GM12878 (cell line): ENCODE data around the gene SUGCT. TPM values are rescaled to one million over a fixed set of nuclear protein-coding genes. Genes with fewer than 3 reads are reported as not detected.

Source experiments
- ATAC-seq: fragments of 200-7000 bp; cut with Tn5 transposase; 3 replicates; pipeline ENCODE4 v1.9.1; 2020; ENCODE audit warnings: mild to moderate bottlenecking, moderate library complexity
- BruUV-seq: library from RNA; stranded (reverse); fragments of 400-500 nt; replicated peaks from 2 replicates; lab custom pipeline; 2021; lab: Mats Ljungman, UMichigan
- CTCF ChIA-PET: fragments of 300-600 bp; sonication (Branson Sonifier 250); formaldehyde crosslinking; extraction: SDS; loops from one replicate; lab custom pipeline; 2021; ENCODE audit warnings: inconsistent platforms; lab: Yijun Ruan, JAX
- POLR2A ChIA-PET: fragments of 350-600 bp; formaldehyde crosslinking; extraction: SDS; loops from one replicate; lab custom pipeline; 2021; ENCODE audit warnings: inconsistent platforms; lab: Charles Lee
- RAD21 ChIA-PET: fragments of 300-600 bp; sonication (Branson Sonifier 250); formaldehyde crosslinking; loops from one replicate; lab custom pipeline; 2023; ENCODE audit warnings: antibody characterized with exemption; ENCODE audit not compliant: unreplicated experiment; lab: Charles Lee
- SMC1A ChIA-PET: fragments of 300-600 bp; sonication (Branson Sonifier 250); formaldehyde crosslinking; loops from one replicate; lab custom pipeline; 2023; ENCODE audit not compliant: unreplicated experiment, uncharacterized antibody; lab: Charles Lee
- DNase-seq: peaks from one replicate; pipeline ENCODE4 v3.0.0-alpha.2; 2011; ENCODE audit warnings: low read depth, low spot score
- FAIRE-seq: peaks from 3 replicates; lab custom pipeline; 2011; peaks lifted over from hg19 to GRCh38; lab: Jason Lieb, UNC
- H2AFZ ChIP-seq: 2 replicates; pipeline ENCODE4 v1.6.0; 2011; ENCODE audit warnings: low read depth, low read length, control low read depth; ENCODE audit not compliant: control insufficient read depth
- H3K27ac ChIP-seq: 2 replicates; pipeline ENCODE4 v1.5.1; 2011; ENCODE audit warnings: control low read depth; ENCODE audit not compliant: control insufficient read depth, insufficient read depth
- H3K27me3 ChIP-seq, 2 experiments: replicated peaks in 1 of 2; 2 replicates each; pipeline versions ENCODE4 v1.6.0 to v1.6.1; 2011; ENCODE audit warnings: low read length in 1 of 2; ENCODE audit not compliant: control insufficient read depth in 2 of 2, insufficient read depth in 2 of 2
- H3K36me3 ChIP-seq, 2 experiments: 2 replicates each; pipeline ENCODE4 v1.5.1; 2011; ENCODE audit warnings: low read length in 1 of 2; ENCODE audit not compliant: control insufficient read depth in 2 of 2, insufficient read depth in 2 of 2
- H3K4me1 ChIP-seq: 2 replicates; pipeline ENCODE4 v1.6.1; 2011; ENCODE audit warnings: mild to moderate bottlenecking, low read length, moderate library complexity, mixed read lengths; ENCODE audit not compliant: control insufficient read depth, insufficient read depth
- H3K4me2 ChIP-seq: 2 replicates; pipeline ENCODE4 v1.6.0; 2011; ENCODE audit warnings: control low read depth; ENCODE audit not compliant: control insufficient read depth, insufficient read depth
- H3K4me3 ChIP-seq: fragments of 200-600 bp; sonication (generic); 2 replicates; pipeline ENCODE4 v1.5.1; 2016
- H3K79me2 ChIP-seq: 2 replicates; pipeline ENCODE4 v1.6.0; 2011; ENCODE audit warnings: low read length; ENCODE audit not compliant: control insufficient read depth, insufficient read depth
- H3K9ac ChIP-seq: 2 replicates; pipeline ENCODE4 v1.8.0; 2011; ENCODE audit warnings: low read length, control low read depth, mixed read lengths; ENCODE audit not compliant: control insufficient read depth, insufficient read depth
- H3K9me3 ChIP-seq: replicated peaks from 3 replicates; pipeline ENCODE4 v1.5.1; 2011; ENCODE audit warnings: mild to moderate bottlenecking, low read length; ENCODE audit not compliant: control insufficient read depth, insufficient read depth
- H4K20me1 ChIP-seq: 2 replicates; pipeline ENCODE4 v1.6.0; 2011; ENCODE audit not compliant: control insufficient read depth, insufficient read depth
- BCL11A ChIP-seq: IDR thresholded peaks from 2 replicates; pipeline ENCODE4 v1.6.1; 2011; ENCODE audit warnings: low read depth, low read length
- CHD4 ChIP-seq: fragments of 200-600 bp; sonication (generic); IDR thresholded peaks from 2 replicates; pipeline ENCODE4 v1.6.1; 2016; ENCODE audit warnings: mild to moderate bottlenecking
- E4F1 ChIP-seq: fragments of 450-650 bp; IDR thresholded peaks from 2 replicates; pipeline ENCODE4 v1.6.1; 2018; ENCODE audit warnings: borderline replicate concordance, mild to moderate bottlenecking; ENCODE audit not compliant: partially characterized antibody
- HDGF ChIP-seq: fragments of 450-650 bp; IDR thresholded peaks from 2 replicates; pipeline ENCODE4 v1.6.1; 2016; ENCODE audit warnings: antibody characterized with exemption
- RAD21 ChIP-seq: IDR thresholded peaks from 2 replicates; pipeline ENCODE4 v1.6.1; 2011; ENCODE audit warnings: mild to moderate bottlenecking, low read depth, low read length, moderate library complexity; ENCODE audit not compliant: insufficient read depth
- SRF ChIP-seq, 2 experiments: IDR thresholded peaks; 2 replicates each; pipeline ENCODE4 v1.6.1; 2011; ENCODE audit warnings: low read depth in 2 of 2, low read length in 2 of 2, mild to moderate bottlenecking in 1 of 2, moderate library complexity in 1 of 2
- TBL1XR1 ChIP-seq: IDR thresholded peaks from 2 replicates; pipeline ENCODE4 v1.6.1; 2012; ENCODE audit warnings: low read depth, low read length, improper control_type of control experiment
- TCF12 ChIP-seq: IDR thresholded peaks from 2 replicates; pipeline ENCODE4 v1.6.1; 2011; ENCODE audit warnings: low read depth, mild to moderate bottlenecking, low read length
- WGBS: methylation state at CpG from one replicate; pipeline ENCODE4 v1.1.6; 2016; ENCODE audit warnings: low lambda C conversion rate; ENCODE audit not compliant: insufficient replicate concordance, insufficient coverage; ENCODE audit errors: missing lambda C conversion rate; 5-methylcytosine and 5-hydroxymethylcytosine counted together
- in situ Hi-C: fragments of 300-500 bp; cut with MboI; formaldehyde crosslinking; loops from 9 replicates; pipeline ENCODE4 v1.14.3; 2018; ENCODE audit warnings: mixed read lengths
- intact Hi-C: fragments of 100-400 bp; cut with micrococcal nuclease; formaldehyde crosslinking; loops from one replicate; pipeline ENCODE4 v1.14.2; 2022; ENCODE audit not compliant: unreplicated experiment
- polyA plus RNA-seq, 11 experiments: library from polyadenylated mRNA; depleted of rRNA in 4 of 11; unstranded in 6 of 11; stranded (reverse) in 5 of 11; fragments of >200 nt; fragmentation: Nextera tagmentation in 4 of 11; fragmentation: Illumina TruSeq in 1 of 11; extraction: Ambion mirVana in 4 of 11; extraction: Trizol in 1 of 11; gene quantifications; 1 replicate in 1 of 11; 2 replicates in 10 of 11; pipeline versions ENCODE4 v1.2.1 to v1.2.3, GENCODE V29; 2011 to 2016; ENCODE audit warnings: inconsistent platforms in 2 of 11, missing spikeins in 2 of 11, low read depth in 1 of 11
- total RNA-seq, 4 experiments: library from RNA; depleted of rRNA in 3 of 4; stranded (reverse); fragments of >200 nt in 3 of 4; fragmentation: Illumina TruSeq in 1 of 4; extraction: Trizol in 1 of 4; gene quantifications; 2 replicates each; pipeline versions ENCODE4 v1.2.1 to v1.2.3, GENCODE V29; 2013 to 2021
- TF ChIP-seq, protein P1 (sequence below), 3 experiments: IDR thresholded peaks in 2 of 3; conservative IDR thresholded peaks in 1 of 3; 2 replicates each; pipeline ENCODE4 v1.5.1; 2011; ENCODE audit warnings: low read depth in 3 of 3, low read length in 3 of 3, mild to moderate bottlenecking in 3 of 3, control low read depth in 2 of 3, moderate library complexity in 2 of 3, inconsistent platforms in 1 of 3, mixed read lengths in 1 of 3; ENCODE audit not compliant: control insufficient read depth in 2 of 3, insufficient read depth in 1 of 3; ENCODE audit errors: extremely low read depth in 1 of 3
- TF ChIP-seq, protein P2 (sequence below): fragments of 450-650 bp; IDR thresholded peaks from 2 replicates; pipeline ENCODE4 v1.6.1; 2017; ENCODE audit warnings: mild to moderate bottlenecking, low read depth, inconsistent platforms; ENCODE audit not compliant: poor library complexity, severe bottlenecking

SUGCT gene
- total and polyA plus RNA-seq, 10 of the 15 experiments (the other 5 are each of a cell fraction or from before 2014, with no cell fraction given) = 0.08 to 1.2 (median 0.67) TPM; not detected in 1

- ChIA-PET CTCF (interaction anchor here (1.4 kb wide), 2 partner anchors 12 to 15 kb away, joined by 3 to 4 read pairs; no protein-coding TSS in a partner anchor), SMC1A (interaction anchor here (1.9 kb wide), 1 partner anchor 10 kb away, joined by 6 read pairs; no protein-coding TSS in a partner anchor), POLR2A (no interaction called here), RAD21 (no interaction called here)
- no peaks in the 10 kb centered on the region for H3K36me3 ChIP-seq
- no peak overlapping the region for H2AFZ ChIP-seq
- no peaks in the 10 kb centered on the region for H3K9me3 ChIP-seq
- BruUV-seq = no TSS peak
- TF ChIP-seq RAD21 = peak; percentile 9; the same call in 1 of the 2 replicates
- no peak for TF ChIP-seq CHD4
- no peak for TF ChIP-seq TBL1XR1
- TF ChIP-seq, protein P1, sequence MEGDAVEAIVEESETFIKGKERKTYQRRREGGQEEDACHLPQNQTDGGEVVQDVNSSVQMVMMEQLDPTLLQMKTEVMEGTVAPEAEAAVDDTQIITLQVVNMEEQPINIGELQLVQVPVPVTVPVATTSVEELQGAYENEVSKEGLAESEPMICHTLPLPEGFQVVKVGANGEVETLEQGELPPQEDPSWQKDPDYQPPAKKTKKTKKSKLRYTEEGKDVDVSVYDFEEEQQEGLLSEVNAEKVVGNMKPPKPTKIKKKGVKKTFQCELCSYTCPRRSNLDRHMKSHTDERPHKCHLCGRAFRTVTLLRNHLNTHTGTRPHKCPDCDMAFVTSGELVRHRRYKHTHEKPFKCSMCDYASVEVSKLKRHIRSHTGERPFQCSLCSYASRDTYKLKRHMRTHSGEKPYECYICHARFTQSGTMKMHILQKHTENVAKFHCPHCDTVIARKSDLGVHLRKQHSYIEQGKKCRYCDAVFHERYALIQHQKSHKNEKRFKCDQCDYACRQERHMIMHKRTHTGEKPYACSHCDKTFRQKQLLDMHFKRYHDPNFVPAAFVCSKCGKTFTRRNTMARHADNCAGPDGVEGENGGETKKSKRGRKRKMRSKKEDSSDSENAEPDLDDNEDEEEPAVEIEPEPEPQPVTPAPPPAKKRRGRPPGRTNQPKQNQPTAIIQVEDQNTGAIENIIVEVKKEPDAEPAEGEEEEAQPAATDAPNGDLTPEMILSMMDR (IDR thresholded peaks at IDR 0.05 in 2 of 3, conservative IDR thresholded peaks at IDR 0.05 in 1 of 3; ENCODE audit: control insufficient read depth in 2 of 3, extremely low read depth in 1 of 3, insufficient read depth in 1 of 3, low read depth in 3 of 3, low read length in 3 of 3) = peak; percentile 24 to 44 (median 31); a peak in 3 of 6 replicates
- H3K27ac ChIP-seq = no peak overlapping the region
- H3K79me2 ChIP-seq = no peaks in the 10 kb centered on the region
- WGBS = 0% methylated on average over 1 of the region's 1 CpG
- H3K9ac ChIP-seq = no peak overlapping the region
- H3K4me2 ChIP-seq = no peak overlapping the region
- no peaks in the 10 kb centered on the region for H3K4me1 ChIP-seq
- in situ Hi-C loops = no loop called here
- DNase-seq = no peak
- no peak for FAIRE-seq
- no peaks in the 10 kb centered on the region for H4K20me1 ChIP-seq
- H3K27me3 ChIP-seq = no peaks in the 10 kb centered on the region
- intact Hi-C loops = no loop called here
- no peak overlapping the region for H3K4me3 ChIP-seq
- peak; percentile 89 for ATAC-seq
Measured at GRCh38 chr7:40680657-40681056, 545.9 kb downstream of the SUGCT start.

DNA sequence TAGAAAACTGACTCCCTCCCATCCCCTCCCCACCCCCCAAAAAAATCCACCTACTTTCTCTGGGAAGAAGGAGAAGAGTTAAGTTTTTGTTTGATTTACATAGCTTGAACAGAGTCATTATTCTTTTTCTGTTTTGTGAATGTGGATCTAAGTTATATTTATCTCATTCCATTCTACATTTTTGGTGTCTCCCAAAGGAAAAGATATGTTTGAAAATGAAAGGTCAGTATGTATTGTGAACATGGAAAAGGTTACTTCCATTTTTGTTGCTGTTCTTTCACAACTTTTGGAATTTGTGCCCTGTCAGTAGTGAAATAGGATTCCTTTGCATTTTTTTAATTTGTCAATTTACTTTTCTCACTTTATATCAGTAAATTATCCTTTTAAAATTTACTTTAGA is 547.9 kb downstream of the SUGCT start:
- H2AFZ ChIP-seq = no peak overlapping the region
- intact Hi-C loops (no loop called here), in situ Hi-C loops (no loop called here)
- H3K4me1 ChIP-seq = no peaks in the 10 kb centered on the region
- ATAC-seq (no peak), FAIRE-seq (no peak), DNase-seq (no peak)
- H4K20me1 ChIP-seq = no peaks in the 10 kb centered on the region
- BruUV-seq = no TSS peak
- H3K36me3 ChIP-seq = no peaks in the 10 kb centered on the region
- H3K27me3 ChIP-seq = no peaks in the 10 kb centered on the region
- POLR2A ChIA-PET = interaction anchor here (0.6 kb wide), 1 partner anchor 114 kb away, joined by 5 read pairs; no protein-coding TSS in a partner anchor
- H3K9ac ChIP-seq = no peak overlapping the region
- H3K27ac ChIP-seq = no peak overlapping the region
- H3K79me2 ChIP-seq = no peaks in the 10 kb centered on the region
- H3K4me3 ChIP-seq = no peak overlapping the region
- RAD21 ChIA-PET = no interaction called here
- SMC1A ChIA-PET = interaction anchor here (1.6 kb wide), 1 partner anchor 11 kb away, joined by 5 read pairs; no protein-coding TSS in a partner anchor
- no peak overlapping the region for H3K4me2 ChIP-seq
- CTCF ChIA-PET = interaction anchor here (0.7 kb wide), 1 partner anchor 107 kb away, joined by 3 read pairs; no protein-coding TSS in a partner anchor
- H3K9me3 ChIP-seq = no peaks in the 10 kb centered on the region
- TF ChIP-seq BCL11A (no peak), SRF (IDR thresholded peaks at IDR 0.05; ENCODE audit: low read depth in 2 of 2, low read length in 2 of 2) (no peak), E4F1 (no peak), TCF12 (no peak), HDGF (no peak)
- TF ChIP-seq, protein P2, sequence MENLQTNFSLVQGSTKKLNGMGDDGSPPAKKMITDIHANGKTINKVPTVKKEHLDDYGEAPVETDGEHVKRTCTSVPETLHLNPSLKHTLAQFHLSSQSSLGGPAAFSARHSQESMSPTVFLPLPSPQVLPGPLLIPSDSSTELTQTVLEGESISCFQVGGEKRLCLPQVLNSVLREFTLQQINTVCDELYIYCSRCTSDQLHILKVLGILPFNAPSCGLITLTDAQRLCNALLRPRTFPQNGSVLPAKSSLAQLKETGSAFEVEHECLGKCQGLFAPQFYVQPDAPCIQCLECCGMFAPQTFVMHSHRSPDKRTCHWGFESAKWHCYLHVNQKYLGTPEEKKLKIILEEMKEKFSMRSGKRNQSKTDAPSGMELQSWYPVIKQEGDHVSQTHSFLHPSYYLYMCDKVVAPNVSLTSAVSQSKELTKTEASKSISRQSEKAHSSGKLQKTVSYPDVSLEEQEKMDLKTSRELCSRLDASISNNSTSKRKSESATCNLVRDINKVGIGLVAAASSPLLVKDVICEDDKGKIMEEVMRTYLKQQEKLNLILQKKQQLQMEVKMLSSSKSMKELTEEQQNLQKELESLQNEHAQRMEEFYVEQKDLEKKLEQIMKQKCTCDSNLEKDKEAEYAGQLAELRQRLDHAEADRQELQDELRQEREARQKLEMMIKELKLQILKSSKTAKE = no peak
